Left lung (tissue), 10 donors: ENCODE results near the gene LIMK1. TPM values are rescaled to one million over a fixed set of nuclear protein-coding genes. Genes with fewer than 3 reads are reported as not detected.
A peak's percentile ranks its signal among the peaks of the same experiment; 100 is the strongest.

Experiments used
- ATAC-seq: fragments of 200-7000 bp; cut with Tn5 transposase; one replicate; pipeline ENCODE4 v1.9.1; 2020; ENCODE audit warnings: moderate library complexity
- DNase-seq, 4 donors: peaks; one replicate each; pipeline ENCODE4 v3.0.0-alpha.2; 2013 to 2020
- H3K27ac ChIP-seq, 2 donors: fragments of 200-600 bp; sonication (generic) in 1 of 2; one replicate each; pipeline versions ENCODE4 v1.5.0 to v1.8.0; 2020 to 2021
- H3K27me3 ChIP-seq, 2 donors: fragments of 200-600 bp; sonication (generic) in 1 of 2; one replicate each; pipeline versions ENCODE4 v1.5.0 to v1.8.0; 2020 to 2021
- H3K36me3 ChIP-seq, 2 donors: fragments of 200-600 bp; sonication (generic) in 1 of 2; one replicate each; pipeline versions ENCODE4 v1.5.0 to v1.8.0; 2020 to 2021
- H3K4me1 ChIP-seq, 2 donors: fragments of 200-600 bp; one replicate each; pipeline ENCODE4 v1.8.0; 2021
- H3K4me3 ChIP-seq, 2 donors: fragments of 200-600 bp; sonication (generic) in 1 of 2; one replicate each; pipeline versions ENCODE4 v1.5.0 to v1.8.0; 2020 to 2021; ENCODE audit warnings: mild to moderate bottlenecking in 1 of 2
- H3K9me3 ChIP-seq, 2 donors: fragments of 200-600 bp; sonication (generic) in 1 of 2; one replicate each; pipeline versions ENCODE4 v1.5.0 to v1.8.0; 2020 to 2021
- CTCF ChIP-seq, 2 donors: fragments of 200-600 bp; sonication (generic) in 1 of 2; IDR thresholded peaks; one replicate each; pipeline versions ENCODE4 v1.5.0 to v1.8.0; 2021; ENCODE audit warnings: antibody characterized with exemption in 2 of 2
- intact Hi-C, 2 donors: fragments of 100-400 bp; cut with DNase I; formaldehyde crosslinking; loops; one replicate each; pipeline versions ENCODE4 v1.11.2 to v1.14.2; 2022
- polyA plus RNA-seq, 6 donors: library from polyadenylated mRNA; unstranded; fragments of 120-200 nt; gene quantifications; one replicate each; pipeline ENCODE4 v1.2.1, GENCODE V29; 2013; ENCODE audit not compliant: insufficient read length in 6 of 6
- total RNA-seq, 2 donors: library from RNA; stranded (reverse); fragmentation: NEBNext Ultra II Directional; extraction: Animal tissue kit (Norgen Biotek cat#: 25700); gene quantifications; one replicate each; pipeline ENCODE4 v1.2.1, GENCODE V29; 2021
- donor health status: DM: no; HTN: yes; CAD: no.
- donor health status: DM: no; HTN: no; CAD: no.

Gene LIMK1
- total and polyA plus RNA-seq, 8 donors = 17.4 to 47.2 (median 25.1) TPM

DNA sequence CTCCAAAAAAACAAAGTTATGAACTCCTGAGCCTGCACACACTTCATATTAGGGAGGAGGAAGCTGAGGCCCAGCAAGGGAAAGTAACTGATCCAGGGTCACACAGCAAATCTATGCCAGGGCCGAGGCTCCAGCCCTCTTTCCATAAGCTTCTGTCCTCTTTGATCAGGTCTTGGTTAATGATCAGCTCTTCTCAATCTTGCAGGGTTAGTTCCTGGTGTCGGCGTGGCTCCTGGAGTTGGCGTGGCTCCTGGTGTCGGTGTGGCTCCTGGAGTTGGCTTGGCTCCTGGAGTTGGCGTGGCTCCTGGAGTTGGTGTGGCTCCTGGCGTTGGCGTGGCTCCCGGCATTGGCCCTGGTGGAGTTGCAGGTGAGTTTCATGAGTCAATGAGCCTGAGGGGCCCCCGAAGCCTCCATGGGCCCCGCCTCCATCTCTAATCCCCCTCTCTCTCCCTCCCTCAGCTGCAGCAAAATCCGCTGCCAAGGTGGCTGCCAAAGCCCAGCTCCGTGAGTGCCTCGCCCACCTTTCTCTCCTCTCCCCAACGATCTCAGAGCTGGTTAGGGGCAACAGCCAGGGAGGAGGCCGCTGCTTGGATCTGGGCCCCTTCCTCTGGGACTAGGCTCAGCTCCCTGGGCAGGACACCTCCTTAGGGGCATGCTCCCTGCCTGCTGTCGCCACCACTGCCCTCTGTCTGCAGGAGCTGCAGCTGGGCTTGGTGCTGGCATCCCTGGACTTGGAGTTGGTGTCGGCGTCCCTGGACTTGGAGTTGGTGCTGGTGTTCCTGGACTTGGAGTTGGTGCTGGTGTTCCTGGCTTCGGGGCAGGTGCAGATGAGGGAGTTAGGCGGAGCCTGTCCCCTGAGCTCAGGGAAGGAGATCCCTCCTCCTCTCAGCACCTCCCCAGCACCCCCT is 23.7 kb upstream of the LIMK1 start:
- TF ChIP-seq CTCF (IDR thresholded peaks at IDR 0.05) = no peak
- no peaks in the 10 kb centered on the region for H3K27me3 ChIP-seq
- H3K4me3 ChIP-seq = no peak overlapping the region
- ATAC-seq = peak; percentile 38
- peaks cover 0 to 15% of the 10 kb centered on the region in 2 donors for H3K4me1 ChIP-seq
- H3K9me3 ChIP-seq = no peaks in the 10 kb centered on the region
- H3K27ac ChIP-seq = peak overlapping the region; percentile 33 to 45
- DNase-seq = peak in 2 of 4 donors; percentile 65 to 86
- peaks cover 0 to 8% of the 10 kb centered on the region in 2 donors for H3K36me3 ChIP-seq
- intact Hi-C loops = loop anchor here in 1 of 2 donors (10.0 kb wide), 1 partner anchor 345 kb away; no protein-coding TSS in a partner anchor

DNA sequence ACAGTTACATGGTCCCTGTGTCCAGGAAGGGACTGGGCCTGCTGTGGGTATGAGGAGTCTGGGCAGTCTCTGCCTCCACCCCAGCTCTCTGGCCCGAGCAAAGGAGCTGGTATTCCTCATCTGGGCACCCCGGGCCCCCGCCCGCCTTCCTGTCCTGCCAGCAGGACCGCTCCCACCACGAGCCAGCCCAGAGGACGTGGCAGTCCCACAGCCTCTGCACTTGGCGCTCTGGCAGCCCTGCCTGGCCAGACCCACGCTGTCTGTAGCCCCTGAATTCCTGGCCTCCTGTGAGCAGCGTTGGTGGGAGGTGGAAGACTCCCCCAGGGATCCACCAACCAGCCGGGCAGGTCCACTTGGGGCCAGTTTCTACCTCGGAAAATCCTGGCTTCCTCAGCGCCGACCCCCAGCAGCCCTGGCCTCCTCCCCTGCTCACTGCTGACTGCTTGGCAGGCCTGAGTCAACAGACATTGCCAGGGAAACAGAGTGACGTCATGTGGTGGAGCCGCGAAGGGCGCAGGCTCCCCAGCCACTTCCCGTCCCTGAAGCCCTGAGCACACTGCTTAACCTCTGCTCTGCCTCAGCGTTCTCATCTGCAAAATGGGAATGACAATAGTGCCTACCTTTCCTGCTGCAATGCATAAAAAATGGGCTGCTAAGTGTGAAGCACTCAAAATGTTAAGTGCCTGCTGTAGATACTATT is 21.6 kb upstream of the LIMK1 start:
- peak; percentile 48 to 90 (median 88) for DNase-seq
- Histone ChIP-seq H3K27me3 (no peaks in the 10 kb centered on the region), H3K27ac (peak overlapping the region; percentile 84 to 92), H3K4me1 (peaks cover 0 to 15% of the 10 kb centered on the region in 2 donors), H3K9me3 (no peaks in the 10 kb centered on the region), H3K4me3 (peak overlapping the region; percentile 12 to 28), H3K36me3 (peaks cover 0 to 8% of the 10 kb centered on the region in 2 donors)
- intact Hi-C loops = loop anchor here in 1 of 2 donors (10.0 kb wide), 1 partner anchor 343 kb away; no protein-coding TSS in a partner anchor
- ATAC-seq = peak; percentile 93
- no peak for TF ChIP-seq CTCF (IDR thresholded peaks at IDR 0.05)

- intact Hi-C loops = loop anchor here in 1 of 2 donors (10.0 kb wide), 1 partner anchor 342 kb away; no protein-coding TSS in a partner anchor
- DNase-seq (peak in 1 of 4 donors; percentile 82), ATAC-seq (no peak)
- H3K4me3 ChIP-seq = no peak overlapping the region
- peaks cover 0 to 8% of the 10 kb centered on the region in 2 donors for H3K36me3 ChIP-seq
- H3K4me1 ChIP-seq = peaks cover 0 to 15% of the 10 kb centered on the region in 2 donors
- H3K9me3 ChIP-seq = no peaks in the 10 kb centered on the region
- no peak for TF ChIP-seq CTCF (IDR thresholded peaks at IDR 0.05)
- no peaks in the 10 kb centered on the region for H3K27me3 ChIP-seq
- H3K27ac ChIP-seq = no peak overlapping the region
Observed at GRCh38 chr7:74063223-74063641, 20.4 kb upstream of the LIMK1 start.

DNA sequence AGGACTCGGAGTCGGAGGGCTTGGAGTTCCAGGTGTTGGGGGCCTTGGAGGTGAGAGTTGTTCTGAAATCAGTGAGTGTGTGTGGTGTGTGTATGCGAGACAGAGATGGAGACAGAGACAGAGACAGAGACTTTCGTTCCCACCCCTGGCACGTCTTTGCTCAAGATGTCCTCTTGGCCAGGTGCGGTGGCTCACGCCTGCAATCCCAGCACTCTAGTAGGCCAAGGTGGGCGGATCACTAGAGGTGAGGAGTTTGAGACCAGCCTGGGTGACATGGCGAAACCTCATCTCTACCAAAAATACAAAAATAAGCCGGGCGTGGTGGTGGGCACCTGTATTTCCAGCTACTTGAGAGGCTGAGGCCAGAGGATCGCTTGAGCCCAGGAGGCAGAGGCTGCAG is 20.0 kb upstream of the LIMK1 start:
- peaks cover 0 to 8% of the 10 kb centered on the region in 2 donors for H3K36me3 ChIP-seq
- no peak overlapping the region for H3K27ac ChIP-seq
- DNase-seq (peak in 1 of 4 donors; percentile 37), ATAC-seq (no peak)
- no peaks in the 10 kb centered on the region for H3K9me3 ChIP-seq
- intact Hi-C loops = loop anchor here in 1 of 2 donors (10.0 kb wide), 1 partner anchor 341 kb away; no protein-coding TSS in a partner anchor
- H3K27me3 ChIP-seq = no peaks in the 10 kb centered on the region
- no peak for TF ChIP-seq CTCF (IDR thresholded peaks at IDR 0.05)
- peaks cover 0 to 15% of the 10 kb centered on the region in 2 donors for H3K4me1 ChIP-seq
- no peak overlapping the region for H3K4me3 ChIP-seq
